Rectal smooth muscle tissue (tissue), 1 donor: Measurements from ENCODE around the gene APLP1.
"Not testable (repeated sequence)": the region's sequence is repeated elsewhere in the genome, so short reads cannot be mapped to it uniquely, and the experiment has no call there.

ENCODE experiments used
- H3K27ac ChIP-seq: one replicate; pipeline ENCODE4 v1.7.0; 2013; ENCODE audit warnings: low read depth, low read length, inconsistent platforms
- H3K27me3 ChIP-seq: one replicate; pipeline ENCODE4 v1.7.0; 2013; ENCODE audit warnings: low read length; ENCODE audit not compliant: control insufficient read depth, insufficient read depth
- H3K36me3 ChIP-seq: one replicate; pipeline ENCODE4 v1.7.0; 2013; ENCODE audit warnings: low read length; ENCODE audit not compliant: control insufficient read depth, insufficient read depth
- H3K4me1 ChIP-seq: one replicate; pipeline ENCODE4 v1.7.0; 2013; ENCODE audit warnings: low read length; ENCODE audit not compliant: control insufficient read depth, insufficient read depth
- H3K4me3 ChIP-seq: one replicate; pipeline ENCODE4 v1.7.0; 2013; ENCODE audit warnings: low read length
- H3K9ac ChIP-seq: one replicate; pipeline ENCODE4 v1.7.0; 2013; ENCODE audit warnings: low read length

The APLP1 gene

GRCh38 chr19:35858311-35858710 lies 10.1 kb upstream of the APLP1 start:
- peaks cover 35% of the 10 kb centered on the region for H3K27me3 ChIP-seq
- H3K4me3 ChIP-seq = no peak overlapping the region
- no peaks in the 10 kb centered on the region for H3K36me3 ChIP-seq
- no peak overlapping the region for H3K9ac ChIP-seq
- H3K27ac ChIP-seq = no peak overlapping the region
- no peaks in the 10 kb centered on the region for H3K4me1 ChIP-seq

- no peaks in the 10 kb centered on the region for H3K4me1 ChIP-seq
- no peak overlapping the region for H3K4me3 ChIP-seq
- H3K36me3 ChIP-seq = no peaks in the 10 kb centered on the region
- H3K9ac ChIP-seq = no peak overlapping the region
- H3K27me3 ChIP-seq = peaks cover 35% of the 10 kb centered on the region
- H3K27ac ChIP-seq = no peak overlapping the region
Observed at GRCh38 chr19:35859414-35859813, 9.0 kb upstream of the APLP1 start.

- Histone ChIP-seq H3K36me3 (no peaks in the 10 kb centered on the region), H3K4me3 (no peak overlapping the region), H3K27ac (no peak overlapping the region), H3K4me1 (no peaks in the 10 kb centered on the region), H3K9ac (no peak overlapping the region), H3K27me3 (peaks cover 31% of the 10 kb centered on the region)
Observed at GRCh38 chr19:35860436-35860817, 7.9 kb upstream of the APLP1 start.

GRCh38 chr19:35860818-35861639 lies 7.3 kb upstream of the APLP1 start:
- peaks cover 29% of the 10 kb centered on the region for H3K27me3 ChIP-seq
- no peaks in the 10 kb centered on the region for H3K4me1 ChIP-seq
- no peaks in the 10 kb centered on the region for H3K36me3 ChIP-seq
- no peak overlapping the region for H3K27ac ChIP-seq
- H3K9ac ChIP-seq = no peak overlapping the region
- H3K4me3 ChIP-seq = no peak overlapping the region

- Histone ChIP-seq H3K4me3 (no peak overlapping the region), H3K36me3 (no peaks in the 10 kb centered on the region), H3K4me1 (no peaks in the 10 kb centered on the region), H3K27me3 (peaks cover 24% of the 10 kb centered on the region), H3K9ac (no peak overlapping the region), H3K27ac (no peak overlapping the region)
Observed at GRCh38 chr19:35861640-35862160, 6.7 kb upstream of the APLP1 start.

- peaks cover 21% of the 10 kb centered on the region for H3K27me3 ChIP-seq
- H3K4me3 ChIP-seq = no peak overlapping the region
- H3K4me1 ChIP-seq = no peaks in the 10 kb centered on the region
- no peaks in the 10 kb centered on the region for H3K36me3 ChIP-seq
- H3K9ac ChIP-seq = no peak overlapping the region
- H3K27ac ChIP-seq = no peak overlapping the region
Observed at GRCh38 chr19:35862528-35862927, 5.8 kb upstream of the APLP1 start.

GRCh38 chr19:35863018-35863417 lies 5.4 kb upstream of the APLP1 start:
- Histone ChIP-seq H3K27ac (no peak overlapping the region), H3K36me3 (no peaks in the 10 kb centered on the region), H3K4me3 (no peak overlapping the region), H3K27me3 (peaks cover 21% of the 10 kb centered on the region), H3K4me1 (no peaks in the 10 kb centered on the region), H3K9ac (no peak overlapping the region)

GRCh38 chr19:35868823-35869326 lies 501 bp downstream of the APLP1 start:
- Histone ChIP-seq H3K36me3 (no peaks in the 10 kb centered on the region), H3K27ac (no peak overlapping the region), H3K9ac (no peak overlapping the region), H3K4me1 (peaks cover 3% of the 10 kb centered on the region), H3K27me3 (peaks cover 11% of the 10 kb centered on the region), H3K4me3 (peak overlapping the region; percentile 10)

- Histone ChIP-seq H3K36me3 (no peaks in the 10 kb centered on the region), H3K4me1 (peaks cover 3% of the 10 kb centered on the region), H3K9ac (no peak overlapping the region), H3K27me3 (peaks cover 11% of the 10 kb centered on the region), H3K4me3 (peak overlapping the region; percentile 10), H3K27ac (no peak overlapping the region)
Observed at GRCh38 chr19:35869327-35870123, 1.2 kb downstream of the APLP1 start.

- H3K4me3 ChIP-seq = peak overlapping the region; percentile 10
- peaks cover 11% of the 10 kb centered on the region for H3K27me3 ChIP-seq
- not testable (repeated sequence) for H3K9ac ChIP-seq, H3K27ac ChIP-seq, H3K4me1 ChIP-seq, H3K36me3 ChIP-seq
Observed at GRCh38 chr19:35870124-35870736, 1.9 kb downstream of the APLP1 start.

GRCh38 chr19:35870798-35871197 lies 2.4 kb downstream of the APLP1 start:
- Histone ChIP-seq H3K36me3 (no peaks in the 10 kb centered on the region), H3K27ac (no peak overlapping the region), H3K4me1 (peaks cover 3% of the 10 kb centered on the region), H3K27me3 (peaks cover 11% of the 10 kb centered on the region), H3K4me3 (no peak overlapping the region), H3K9ac (no peak overlapping the region)

GRCh38 chr19:35871611-35872010 lies 3.2 kb downstream of the APLP1 start:
- H3K4me1 ChIP-seq = peaks cover 3% of the 10 kb centered on the region
- no peak overlapping the region for H3K9ac ChIP-seq
- no peak overlapping the region for H3K4me3 ChIP-seq
- peaks cover 11% of the 10 kb centered on the region for H3K27me3 ChIP-seq
- no peak overlapping the region for H3K27ac ChIP-seq
- H3K36me3 ChIP-seq = no peaks in the 10 kb centered on the region
